T-helper 2 cell treated with Interferon-gamma antibody and Interleukin-4, amounts not matched to agents 5 μg/mL and 100 μg/mL, for 36 hours (primary cell): Measurements from ENCODE around the gene HSD17B10.
A peak's percentile ranks its signal among the peaks of the same experiment; 100 is the strongest.

Experiments
- DNase-seq: peaks from one replicate; pipeline ENCODE4 v3.0.0; 2021; ENCODE audit warnings: low spot score
- H3K27ac Mint-ChIP-seq: one replicate; pipeline ENCODE4 v1.8.0; 2021; ENCODE audit warnings: mild to moderate bottlenecking, mixed read lengths
- H3K27me3 Mint-ChIP-seq: one replicate; pipeline ENCODE4 v1.8.0; 2021; ENCODE audit warnings: low read depth, mixed read lengths
- H3K36me3 Mint-ChIP-seq: one replicate; pipeline ENCODE4 v1.8.0; 2021; ENCODE audit warnings: low read depth, mixed read lengths
- H3K4me1 Mint-ChIP-seq: one replicate; pipeline ENCODE4 v1.8.0; 2021; ENCODE audit warnings: low read depth, mixed read lengths
- H3K4me3 Mint-ChIP-seq: one replicate; pipeline ENCODE4 v1.8.0; 2022; ENCODE audit warnings: mild to moderate bottlenecking, moderate library complexity, mixed read lengths
- H3K9me3 Mint-ChIP-seq: one replicate; pipeline ENCODE4 v1.8.0; 2021; ENCODE audit warnings: mixed read lengths

HSD17B10 gene

DNA sequence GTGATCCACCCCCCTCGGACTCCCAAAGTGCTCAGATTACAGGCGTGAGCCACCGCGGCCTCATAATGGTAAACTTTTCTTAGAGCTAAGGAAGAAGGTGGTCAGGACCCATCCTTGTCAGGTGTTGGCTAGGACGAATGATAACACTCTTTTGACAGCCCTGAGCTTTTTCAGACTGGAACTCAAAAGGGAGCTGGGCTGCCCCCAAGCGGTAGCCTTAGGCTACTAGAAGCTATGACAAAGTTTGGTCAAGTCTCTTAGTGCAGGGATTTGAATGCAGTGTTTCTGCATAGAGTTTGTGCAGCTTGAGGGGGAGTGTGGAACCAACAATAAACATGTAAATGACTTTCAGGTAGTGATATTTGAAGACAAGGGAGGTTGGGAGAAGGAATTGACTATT is 11.8 kb upstream of the HSD17B10 start:
- peak; percentile 29 for DNase-seq
- Mint-ChIP-seq H3K4me1 (peaks cover 11% of the 10 kb centered on the region), H3K4me3 (no peak overlapping the region), H3K36me3 (no peaks in the 10 kb centered on the region), H3K27me3 (no peaks in the 10 kb centered on the region), H3K27ac (no peak overlapping the region), H3K9me3 (no peaks in the 10 kb centered on the region)

DNA sequence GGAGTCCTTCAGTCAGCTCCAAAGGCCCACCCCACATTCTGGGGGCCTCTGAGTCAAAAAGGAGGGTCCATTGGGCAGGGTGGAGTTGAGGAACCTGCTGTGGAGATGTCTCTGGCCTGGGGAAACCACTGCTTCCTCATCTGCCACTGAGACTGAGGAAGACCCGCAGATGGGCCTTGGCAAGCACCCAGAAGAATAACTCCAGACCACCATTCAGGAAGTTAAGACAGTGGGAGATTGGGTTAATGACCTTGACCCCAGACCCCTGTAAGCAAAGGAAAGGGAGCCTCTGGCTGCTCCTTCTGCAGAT is 8.1 kb upstream of the HSD17B10 start:
- DNase-seq: no peak
- peaks cover 34% of the 10 kb centered on the region for H3K4me1 Mint-ChIP-seq
- no peaks in the 10 kb centered on the region for H3K36me3 Mint-ChIP-seq
- H3K4me3 Mint-ChIP-seq: peak overlapping the region; percentile 86
- no peaks in the 10 kb centered on the region for H3K27me3 Mint-ChIP-seq
- no peaks in the 10 kb centered on the region for H3K9me3 Mint-ChIP-seq
- H3K27ac Mint-ChIP-seq: no peak overlapping the region

- Mint-ChIP-seq H3K4me3 (peak overlapping the region; percentile 86), H3K27me3 (no peaks in the 10 kb centered on the region), H3K27ac (peak overlapping the region; percentile 80), H3K36me3 (no peaks in the 10 kb centered on the region), H3K9me3 (no peaks in the 10 kb centered on the region), H3K4me1 (peaks cover 36% of the 10 kb centered on the region)
- peak; percentile 81 for DNase-seq
These were observed 7.6 kb upstream of the HSD17B10 start for GRCh38 chrX:53441531-53442321.

DNA sequence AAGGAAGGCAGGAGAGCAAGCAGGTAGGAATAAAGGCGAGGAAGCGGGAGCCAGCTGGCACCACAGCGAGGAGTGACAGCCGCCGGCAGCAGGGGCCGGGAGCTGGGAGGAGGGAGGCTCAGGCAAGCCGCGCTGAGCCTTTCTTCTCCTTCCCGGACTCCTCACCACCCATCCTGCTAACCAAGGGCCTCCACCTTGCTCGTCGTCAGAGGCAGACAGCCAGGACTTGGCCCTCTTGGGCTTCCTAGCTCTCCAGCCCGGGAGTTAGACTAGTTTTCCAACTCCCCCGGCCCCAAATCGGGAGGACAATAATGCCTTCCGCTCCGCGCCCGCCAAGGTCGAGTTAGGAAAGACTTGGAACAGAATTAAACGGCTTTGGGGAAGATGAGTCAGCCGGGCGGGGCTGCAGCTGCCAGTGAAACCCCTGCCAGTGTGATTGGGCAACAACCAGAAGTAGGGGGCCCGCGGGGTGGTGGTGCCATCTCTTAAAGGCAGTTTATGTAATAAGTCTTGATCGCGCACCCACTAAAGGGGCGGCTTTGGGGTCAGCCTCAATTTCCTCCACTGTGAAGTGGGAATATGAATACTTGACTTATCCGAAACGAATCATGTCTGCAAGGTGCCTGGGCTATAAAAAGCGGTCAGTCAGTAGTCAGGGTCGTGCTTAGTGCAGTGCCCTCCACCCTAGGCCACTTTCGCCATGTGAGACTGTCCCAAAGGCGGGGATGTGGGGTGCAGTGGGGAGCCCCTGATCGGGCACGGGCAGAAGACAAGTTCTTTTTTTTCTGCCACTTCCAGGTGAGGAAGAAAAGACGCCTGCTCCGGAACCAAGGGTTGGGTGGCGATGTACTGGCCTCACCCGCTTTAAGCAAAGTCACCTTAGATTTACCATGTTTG is 6.7 kb upstream of the HSD17B10 start:
- Mint-ChIP-seq H3K36me3 (no peaks in the 10 kb centered on the region), H3K4me1 (peaks cover 38% of the 10 kb centered on the region), H3K9me3 (no peaks in the 10 kb centered on the region), H3K27me3 (no peaks in the 10 kb centered on the region), H3K27ac (peak overlapping the region; percentile 89), H3K4me3 (peak overlapping the region; percentile 86)
- peak; percentile 32 for DNase-seq

GRCh38 chrX:53440101-53440500 is 5.9 kb upstream of the HSD17B10 start:
- Mint-ChIP-seq H3K27me3 (no peaks in the 10 kb centered on the region), H3K4me1 (peaks cover 41% of the 10 kb centered on the region), H3K36me3 (no peaks in the 10 kb centered on the region), H3K27ac (peak overlapping the region; percentile 89), H3K9me3 (no peaks in the 10 kb centered on the region), H3K4me3 (peak overlapping the region; percentile 69)
- DNase-seq: no peak

- H3K36me3 Mint-ChIP-seq: peaks cover 2% of the 10 kb centered on the region
- no peaks in the 10 kb centered on the region for H3K27me3 Mint-ChIP-seq
- DNase-seq: no peak
- H3K4me3 Mint-ChIP-seq: peak overlapping the region; percentile 33
- H3K4me1 Mint-ChIP-seq: peaks cover 47% of the 10 kb centered on the region
- peak overlapping the region; percentile 70 for H3K27ac Mint-ChIP-seq
- H3K9me3 Mint-ChIP-seq: no peaks in the 10 kb centered on the region
These were observed 4.7 kb upstream of the HSD17B10 start for GRCh38 chrX:53438832-53439230.

GRCh38 chrX:53438174-53438831 is 4.1 kb upstream of the HSD17B10 start:
- no peaks in the 10 kb centered on the region for H3K27me3 Mint-ChIP-seq

GRCh38 chrX:53437206-53437605 is 3.0 kb upstream of the HSD17B10 start:
- no peak overlapping the region for H3K27ac Mint-ChIP-seq
- H3K4me1 Mint-ChIP-seq: peaks cover 46% of the 10 kb centered on the region
- no peak for DNase-seq

More at GRCh38 chrX:53438174-53438831, 4.1 kb upstream of the HSD17B10 start:
- Mint-ChIP-seq H3K9me3 (no peaks in the 10 kb centered on the region), H3K4me1 (peaks cover 47% of the 10 kb centered on the region), H3K36me3 (peaks cover 2% of the 10 kb centered on the region), H3K27ac (peak overlapping the region; percentile 70), H3K4me3 (peak overlapping the region; percentile 33)
- no peak for DNase-seq

DNA sequence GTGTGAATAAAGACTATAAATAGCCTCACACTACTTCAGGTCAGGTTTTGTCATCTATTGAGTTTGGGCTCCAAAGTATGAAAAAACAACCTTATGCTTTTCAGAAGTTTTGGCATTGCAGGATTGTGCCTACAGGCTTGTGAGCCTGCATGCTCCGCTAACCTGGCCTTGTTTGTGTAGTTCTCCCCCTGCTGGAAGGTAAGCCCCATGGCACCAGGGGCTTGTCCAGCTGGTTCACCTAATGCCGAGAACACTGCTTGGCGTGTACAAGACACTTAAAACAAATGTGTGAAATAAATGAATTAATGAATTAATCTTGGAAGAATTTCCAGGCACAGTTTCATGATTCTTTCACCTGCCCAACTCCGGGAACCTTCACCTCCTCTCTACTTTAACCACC is 1.8 kb upstream of the HSD17B10 start:
- peak; percentile 43 for DNase-seq
- peaks cover 38% of the 10 kb centered on the region for H3K4me1 Mint-ChIP-seq
- no peak overlapping the region for H3K27ac Mint-ChIP-seq
- H3K36me3 Mint-ChIP-seq: peaks cover 6% of the 10 kb centered on the region
- H3K4me3 Mint-ChIP-seq: no peak overlapping the region
- no peaks in the 10 kb centered on the region for H3K27me3 Mint-ChIP-seq
- no peaks in the 10 kb centered on the region for H3K9me3 Mint-ChIP-seq

More at GRCh38 chrX:53437206-53437605, 3.0 kb upstream of the HSD17B10 start:
- Mint-ChIP-seq H3K4me3 (no peak overlapping the region), H3K36me3 (peaks cover 2% of the 10 kb centered on the region), H3K9me3 (no peaks in the 10 kb centered on the region), H3K27me3 (no peaks in the 10 kb centered on the region)

DNA sequence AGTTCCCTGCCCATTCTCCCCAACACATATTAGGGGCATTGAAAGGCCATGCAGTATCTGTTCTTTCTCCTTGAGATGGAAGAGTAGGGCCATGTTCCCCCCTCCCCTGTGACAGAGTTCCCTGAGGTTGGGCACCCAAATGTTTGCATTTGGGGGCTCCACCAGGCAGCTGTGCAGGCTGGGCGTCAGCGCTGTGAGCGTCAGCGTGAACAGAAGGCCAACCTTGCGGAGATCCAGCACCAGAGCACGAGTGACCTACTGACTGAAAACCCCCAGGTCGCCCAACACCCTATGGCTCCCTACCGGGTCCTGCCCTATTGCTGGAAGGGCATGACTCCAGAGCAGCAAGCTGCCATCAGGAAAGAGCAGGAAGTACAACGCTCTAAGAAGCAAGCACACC is 3.9 kb downstream of the HSD17B10 start:
- no peaks in the 10 kb centered on the region for H3K27me3 Mint-ChIP-seq
- peaks cover 17% of the 10 kb centered on the region for H3K36me3 Mint-ChIP-seq
- no peak overlapping the region for H3K27ac Mint-ChIP-seq
- H3K4me1 Mint-ChIP-seq: peaks cover 8% of the 10 kb centered on the region
- no peak overlapping the region for H3K4me3 Mint-ChIP-seq
- no peak for DNase-seq
- no peaks in the 10 kb centered on the region for H3K9me3 Mint-ChIP-seq

- Mint-ChIP-seq H3K27me3 (no peaks in the 10 kb centered on the region), H3K4me1 (peaks cover 3% of the 10 kb centered on the region), H3K9me3 (no peaks in the 10 kb centered on the region), H3K27ac (no peak overlapping the region), H3K36me3 (peaks cover 17% of the 10 kb centered on the region), H3K4me3 (no peak overlapping the region)
- no peak for DNase-seq
These were observed 4.4 kb downstream of the HSD17B10 start for GRCh38 chrX:53429755-53430154.

- H3K4me3 Mint-ChIP-seq: peak within 1 kb of the TSS; percentile 87
- peak within 1 kb of the TSS; percentile 97 for H3K27ac Mint-ChIP-seq
- H3K36me3 Mint-ChIP-seq: peaks cover 14% of the 10 kb centered on the region
- H3K4me1 Mint-ChIP-seq: peaks cover 19% of the 10 kb centered on the region
- DNase-seq: no peak
- no peaks in the 10 kb centered on the region for H3K27me3 Mint-ChIP-seq
- no peaks in the 10 kb centered on the region for H3K9me3 Mint-ChIP-seq
These were observed 11.3 kb downstream of the HSD17B10 start, which contains the start of gene RIBC1 for GRCh38 chrX:53422861-53423306. TSS of gene RIBC1 (plus strand) at chrX:53422873. CDS start at chrX:53426277, 3,404 bp downstream.

- Mint-ChIP-seq H3K4me3 (peak within 1 kb of the TSS; percentile 87), H3K36me3 (peaks cover 18% of the 10 kb centered on the region), H3K27me3 (no peaks in the 10 kb centered on the region), H3K4me1 (peaks cover 22% of the 10 kb centered on the region), H3K9me3 (no peaks in the 10 kb centered on the region), H3K27ac (peak within 1 kb of the TSS; percentile 97)
- peak; percentile 93 for DNase-seq
These were observed 11.9 kb downstream of the HSD17B10 start, which contains the start of gene SMC1A for GRCh38 chrX:53422086-53422860. TSS of gene SMC1A (minus strand) at chrX:53422654. CDS start at chrX:53422600, 54 bp downstream.
